Dorsolateral prefrontal cortex (tissue), 118 donors: Measurements from ENCODE around the gene SIMC1. TPM values are rescaled to one million over a fixed set of nuclear protein-coding genes. Genes with fewer than 3 reads are reported as not detected.

Experiments used
- microRNA-seq, 43 experiments: library from miRNA; unstranded; fragments of <30 nt; microRNA quantifications; one replicate each; pipeline ENCODE4 v1.2.0, GENCODE V29; 2022
- total RNA-seq, 120 experiments: library from RNA; stranded (reverse); gene quantifications; one replicate each; pipeline versions ENCODE4 v1.2.3 to v1.2.4, GENCODE V29; 2022

SIMC1 gene
- total RNA-seq, 120 experiments from 2014 or later: 11.7 to 37.9 (median 27.0) TPM

Small RNAs within 50 kb of the gene (microRNA-seq; reads per million reads assigned to microRNA genes)
- 0.39 to 36.7 (median 12.2) reads per million in 43 experiments for gene MIR1271

Other genes with a start within 250 kb of the SIMC1 start
- 100 to 1,000 TPM in 118 of 120 experiments, 10 to 100 TPM in 2; 94.9 to 173 (median 136) TPM for gene KIAA1191, start 123.3 kb downstream of the SIMC1 start, total RNA-seq
- gene ARL10, start 127.1 kb downstream of the SIMC1 start, total RNA-seq: 10 to 100 TPM; 18.1 to 46.0 (median 28.5) TPM
- 10 to 100 TPM in 104 of 120 experiments, 1 to 10 TPM in 16; 7.6 to 21.5 (median 13.1) TPM for gene NOP16, start 150.2 kb downstream of the SIMC1 start, total RNA-seq
- 100 to 1,000 TPM in 8 of 120 experiments, 10 to 100 TPM in 112; 58.3 to 114 (median 80.1) TPM for gene HIGD2A, start 150.3 kb downstream of the SIMC1 start, total RNA-seq
- 100 to 1,000 TPM in 115 of 120 experiments, 10 to 100 TPM in 5; 66.4 to 198 (median 136) TPM for gene CLTB, start 178.1 kb downstream of the SIMC1 start, total RNA-seq
- 10 to 100 TPM; 23.5 to 42.0 (median 33.9) TPM for gene FAF2, start 210.0 kb downstream of the SIMC1 start, total RNA-seq